K562 (cell line): ENCODE results near the gene CSNK1G2. TPM values are rescaled to one million over a fixed set of nuclear protein-coding genes. Genes with fewer than 3 reads are reported as not detected.

ENCODE experiments used
- DIDO1 ChIP-seq: fragments of 450-650 bp; IDR thresholded peaks from 2 replicates; pipeline ENCODE4 v1.6.1; 2016; ENCODE audit warnings: low read depth, missing biosample characterization, missing genetic modification characterization
- MIER1 ChIP-seq: fragments of 450-650 bp; IDR thresholded peaks from 2 replicates; pipeline ENCODE4 v1.6.1; 2016; ENCODE audit warnings: antibody characterized with exemption, mild to moderate bottlenecking, low read depth
- NCOA1 ChIP-seq: fragments of 450-650 bp; IDR thresholded peaks from 2 replicates; pipeline ENCODE4 v1.6.1; 2016; ENCODE audit warnings: low read depth
- PCBP1 ChIP-seq: fragments of 200-400 bp; formaldehyde crosslinking; IDR thresholded peaks from 2 replicates; pipeline ENCODE4 v1.6.1; 2018; ENCODE audit warnings: mild to moderate bottlenecking, low read depth, low read length; ENCODE audit not compliant: poor library complexity, severe bottlenecking
- SOX6 ChIP-seq: fragments of 450-650 bp; IDR thresholded peaks from 2 replicates; pipeline ENCODE4 v1.6.1; 2014; ENCODE audit warnings: mild to moderate bottlenecking
- STAT5A ChIP-seq: IDR thresholded peaks from 2 replicates; pipeline ENCODE4 v1.6.1; 2012; ENCODE audit warnings: low read length, inconsistent platforms, borderline replicate concordance
- TEAD4 ChIP-seq, 2 experiments: sonication (generic) in 1 of 2; formaldehyde crosslinking in 1 of 2; IDR thresholded peaks; 2 replicates each; pipeline versions ENCODE4 v1.6.1 to v1.8.0; 2012 to 2022; ENCODE audit warnings: borderline replicate concordance in 1 of 2, inconsistent platforms in 1 of 2, low read length in 1 of 2, mild to moderate bottlenecking in 1 of 2, missing genetic modification reagents in 1 of 2
- ZBTB1 ChIP-seq: sonication (generic); formaldehyde crosslinking; IDR thresholded peaks from 2 replicates; pipeline ENCODE4 v1.8.1; 2023; ENCODE audit warnings: missing genetic modification reagents, low read depth, mild to moderate bottlenecking, borderline replicate concordance
- ZNF121 ChIP-seq: sonication (generic); formaldehyde crosslinking; conservative IDR thresholded peaks from 2 replicates; pipeline ENCODE4 v1.8.0; 2022; ENCODE audit warnings: missing genetic modification reagents
- ZNF609 ChIP-seq: sonication (generic); formaldehyde crosslinking; IDR thresholded peaks from 2 replicates; pipeline ENCODE4 v1.8.1; 2023; ENCODE audit warnings: missing genetic modification reagents, mild to moderate bottlenecking, borderline replicate concordance
- ZNF764 ChIP-seq: fragments of 250-450 bp; sonication (Bioruptor Pico); IDR thresholded peaks from 2 replicates; pipeline ENCODE4 v1.4.0; 2020; ENCODE audit warnings: low read depth, mild to moderate bottlenecking, moderate library complexity
- polyA plus RNA-seq, 8 experiments: library from polyadenylated mRNA; depleted of rRNA in 4 of 8; stranded (reverse) in 5 of 8; unstranded in 3 of 8; fragments of >200 nt; fragmentation: Nextera tagmentation in 2 of 8; fragmentation: Illumina TruSeq in 1 of 8; extraction: Ambion mirVana in 2 of 8; extraction: Trizol in 1 of 8; gene quantifications; 2 replicates each; pipeline versions ENCODE4 v1.2.1 to v1.2.3, GENCODE V29; 2011 to 2014; ENCODE audit warnings: inconsistent platforms in 1 of 8, missing spikeins in 1 of 8
- total RNA-seq, 7 experiments: library from RNA; depleted of rRNA in 6 of 7; stranded (reverse); fragments of >200 nt in 6 of 7; fragmentation: Illumina TruSeq in 2 of 7; extraction: Trizol in 2 of 7; gene quantifications; 2 replicates each; pipeline versions ENCODE4 v1.2.1 to v1.2.3, GENCODE V29; 2011 to 2021; ENCODE audit warnings: low replicate concordance in 1 of 7
- TF ChIP-seq, protein P1 (sequence below): fragments of 250-450 bp; sonication (Bioruptor Pico); IDR thresholded peaks from 2 replicates; pipeline ENCODE4 v1.5.0; 2021; ENCODE audit warnings: mild to moderate bottlenecking, borderline replicate concordance
- TF ChIP-seq, protein P2 (sequence below): sonication (generic); formaldehyde crosslinking; IDR thresholded peaks from 2 replicates; pipeline ENCODE4 v1.8.1; 2023; ENCODE audit warnings: mild to moderate bottlenecking, missing genetic modification reagents

Gene CSNK1G2
- total and polyA plus RNA-seq, 9 of the 15 experiments (the other 6 are each of a cell fraction or from before 2014, with no cell fraction given): 0.48 to 119 (median 49.5) TPM

DNA sequence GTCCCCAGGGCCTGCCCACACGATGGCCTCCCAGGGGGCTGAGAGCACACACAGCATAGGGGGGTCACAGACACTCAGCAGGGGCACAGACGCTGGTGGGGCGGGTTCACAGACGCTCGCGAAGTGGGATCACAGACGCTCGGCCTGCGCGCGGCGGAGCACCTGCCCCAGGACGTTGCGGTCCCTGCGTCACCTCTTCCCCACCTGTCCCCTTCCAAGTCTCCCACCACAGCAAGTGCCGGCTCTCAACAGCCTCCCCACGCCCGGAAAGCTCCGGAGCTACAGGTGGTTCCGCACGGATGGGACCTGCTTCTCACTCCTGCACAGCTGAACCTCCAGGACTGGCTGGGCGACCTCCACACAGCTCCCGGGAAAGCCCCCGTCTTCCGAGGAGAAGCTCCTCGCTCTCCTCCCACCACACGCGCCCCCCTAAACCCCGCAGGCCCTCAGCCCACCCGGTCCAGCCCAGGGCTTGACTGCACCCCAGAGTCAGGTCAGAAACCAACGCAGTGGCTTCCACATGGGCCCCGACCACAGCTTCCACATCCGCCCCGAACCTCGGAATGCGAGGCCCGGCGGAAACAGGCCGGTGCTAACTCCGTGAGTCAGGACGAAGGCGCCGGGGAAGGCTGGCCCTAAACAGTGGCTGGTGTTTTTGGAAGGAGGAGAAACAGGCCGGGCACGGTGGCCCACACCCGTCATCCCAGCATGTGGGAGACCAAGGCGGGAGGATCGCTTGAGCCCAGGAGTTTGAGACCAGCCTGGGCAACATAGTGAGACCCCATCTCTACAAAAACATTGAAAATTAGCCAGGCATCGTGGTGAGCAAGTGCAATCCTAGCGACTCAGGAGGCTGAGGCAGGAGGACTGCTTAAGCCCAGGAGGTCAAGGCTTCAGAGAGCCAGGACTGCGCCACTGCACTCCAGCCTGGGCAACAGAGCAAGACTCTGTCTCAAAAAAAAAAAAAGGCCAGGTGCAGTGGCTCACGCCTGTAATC, 58.0 kb downstream of the CSNK1G2 start (continued):
- TF ChIP-seq SOX6 (no peak), MIER1 (no peak), ZNF121 (CRISPR knock-in tag) (peak; percentile 96), ZNF764 (no peak), ZBTB1 (CRISPR knock-in tag) (no peak), PCBP1 (peak; percentile 40), TEAD4 (IDR thresholded peaks at IDR 0.05; ENCODE audit: low read length) (no peak), TEAD4 (CRISPR knock-in tag; IDR thresholded peaks at IDR 0.05; ENCODE audit: borderline replicate concordance) (no peak), STAT5A (no peak), DIDO1 (tag) (no peak), ZNF609 (CRISPR knock-in tag) (no peak), NCOA1 (no peak)
- TF ChIP-seq, protein P1, sequence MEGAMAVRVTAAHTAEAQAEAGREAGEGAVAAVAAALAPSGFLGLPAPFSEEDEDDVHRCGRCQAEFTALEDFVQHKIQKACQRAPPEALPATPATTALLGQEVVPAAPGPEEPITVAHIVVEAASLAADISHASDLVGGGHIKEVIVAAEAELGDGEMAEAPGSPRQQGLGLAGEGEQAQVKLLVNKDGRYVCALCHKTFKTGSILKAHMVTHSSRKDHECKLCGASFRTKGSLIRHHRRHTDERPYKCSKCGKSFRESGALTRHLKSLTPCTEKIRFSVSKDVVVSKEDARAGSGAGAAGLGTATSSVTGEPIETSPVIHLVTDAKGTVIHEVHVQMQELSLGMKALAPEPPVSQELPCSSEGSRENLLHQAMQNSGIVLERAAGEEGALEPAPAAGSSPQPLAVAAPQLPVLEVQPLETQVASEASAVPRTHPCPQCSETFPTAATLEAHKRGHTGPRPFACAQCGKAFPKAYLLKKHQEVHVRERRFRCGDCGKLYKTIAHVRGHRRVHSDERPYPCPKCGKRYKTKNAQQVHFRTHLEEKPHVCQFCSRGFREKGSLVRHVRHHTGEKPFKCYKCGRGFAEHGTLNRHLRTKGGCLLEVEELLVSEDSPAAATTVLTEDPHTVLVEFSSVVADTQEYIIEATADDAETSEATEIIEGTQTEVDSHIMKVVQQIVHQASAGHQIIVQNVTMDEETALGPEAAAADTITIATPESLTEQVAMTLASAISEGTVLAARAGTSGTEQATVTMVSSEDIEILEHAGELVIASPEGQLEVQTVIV (CRISPR knock-in tag): no peak
- TF ChIP-seq, protein P2, sequence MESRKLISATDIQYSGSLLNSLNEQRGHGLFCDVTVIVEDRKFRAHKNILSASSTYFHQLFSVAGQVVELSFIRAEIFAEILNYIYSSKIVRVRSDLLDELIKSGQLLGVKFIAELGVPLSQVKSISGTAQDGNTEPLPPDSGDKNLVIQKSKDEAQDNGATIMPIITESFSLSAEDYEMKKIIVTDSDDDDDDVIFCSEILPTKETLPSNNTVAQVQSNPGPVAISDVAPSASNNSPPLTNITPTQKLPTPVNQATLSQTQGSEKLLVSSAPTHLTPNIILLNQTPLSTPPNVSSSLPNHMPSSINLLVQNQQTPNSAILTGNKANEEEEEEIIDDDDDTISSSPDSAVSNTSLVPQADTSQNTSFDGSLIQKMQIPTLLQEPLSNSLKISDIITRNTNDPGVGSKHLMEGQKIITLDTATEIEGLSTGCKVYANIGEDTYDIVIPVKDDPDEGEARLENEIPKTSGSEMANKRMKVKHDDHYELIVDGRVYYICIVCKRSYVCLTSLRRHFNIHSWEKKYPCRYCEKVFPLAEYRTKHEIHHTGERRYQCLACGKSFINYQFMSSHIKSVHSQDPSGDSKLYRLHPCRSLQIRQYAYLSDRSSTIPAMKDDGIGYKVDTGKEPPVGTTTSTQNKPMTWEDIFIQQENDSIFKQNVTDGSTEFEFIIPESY (CRISPR knock-in tag): 0 out of 2 replicates have a peak, but pooled peaks have one; percentile 42
